ENCODE measurements around the gene NKTR. TPM values are rescaled to one million over a fixed set of nuclear protein-coding genes. Genes with fewer than 3 reads are reported as not detected.

Gene NKTR
- total and polyA plus RNA-seq, 9 of the 15 experiments (the other 6 are each of a cell fraction or from before 2014, with no cell fraction given): 19.7 to 123 (median 92.6) TPM

DNA sequence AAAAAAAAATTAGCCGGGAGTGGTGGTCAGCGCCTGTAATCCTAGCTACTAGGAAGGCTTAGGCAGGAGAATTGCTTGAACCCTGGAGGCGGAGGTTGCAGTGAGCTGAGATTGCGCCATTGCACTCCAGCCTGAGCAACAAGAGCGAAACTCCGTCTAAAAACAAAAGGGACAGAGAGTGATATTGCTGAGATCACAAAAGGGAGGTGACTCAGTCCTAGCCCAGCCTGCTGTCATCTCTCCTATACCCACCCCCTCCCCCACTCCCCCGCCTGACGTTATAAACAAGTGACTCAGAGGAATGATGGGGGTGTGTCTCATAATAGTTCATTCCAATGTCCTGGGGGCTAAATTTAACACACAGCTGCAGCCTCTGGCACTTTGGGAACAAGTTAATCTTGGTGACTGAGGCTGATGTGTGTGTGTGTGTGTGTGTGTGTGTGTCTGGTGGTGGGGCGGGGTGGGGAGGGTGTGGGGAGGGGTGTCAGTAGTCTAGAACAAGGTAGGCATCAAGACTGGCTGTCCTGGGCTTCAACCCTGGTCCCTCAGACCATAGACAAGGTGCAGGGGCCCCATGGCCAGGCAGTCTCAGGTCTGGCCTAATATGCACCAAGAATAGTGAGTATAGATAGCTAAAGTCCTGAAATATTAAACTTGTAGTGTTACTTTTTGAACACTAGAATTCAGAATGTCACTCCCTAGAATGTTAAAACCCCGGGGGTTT, 83.6 kb downstream of the NKTR start (continued):
- TF ChIP-seq HES1 (IDR thresholded peaks at IDR 0.05; ENCODE audit: low read depth) (no peak), SNRNP70 (optimal IDR thresholded peaks at IDR 0.05; ENCODE audit: low read depth, low read length) (no peak), NR2F6 (CRISPR knock-in tag; IDR thresholded peaks at IDR 0.05) (no peak), ARID4B (CRISPR knock-in tag; IDR thresholded peaks at IDR 0.05) (no peak), MIER1 (IDR thresholded peaks at IDR 0.05; ENCODE audit: low read depth) (no peak), BCL6 (CRISPR knock-in tag; IDR thresholded peaks at IDR 0.05) (no peak), ZNF23 (CRISPR knock-in tag; IDR thresholded peaks at IDR 0.05) (no peak), E2F6 (IDR thresholded peaks at IDR 0.05; ENCODE audit: borderline replicate concordance in 1 of 2, extremely low read depth in 1 of 2, insufficient read depth in 1 of 2, insufficient read length in 1 of 2, low read depth in 1 of 2, low read length in 1 of 2, poor library complexity in 1 of 2, severe bottlenecking in 1 of 2) (no peak), OTX1 (CRISPR knock-in tag; IDR thresholded peaks at IDR 0.05) (no peak), SMARCE1 (IDR thresholded peaks at IDR 0.05) (peak; percentile 47; the same call in 1 of the 2 replicates), PPARD (CRISPR knock-in tag; IDR thresholded peaks at IDR 0.05) (no peak), ZBTB17 (CRISPR knock-in tag; IDR thresholded peaks at IDR 0.05) (no peak), POLR2AphosphoS2 (IDR thresholded peaks at IDR 0.05; ENCODE audit: low read length) (no peak), ZNF316 (IDR thresholded peaks at IDR 0.05) (peak; percentile 79), NFE2 (IDR thresholded peaks at IDR 0.05; ENCODE audit: low read depth) (0 out of 2 replicates have a peak, but pooled peaks have one; percentile 29)
- TF ChIP-seq, protein P1, sequence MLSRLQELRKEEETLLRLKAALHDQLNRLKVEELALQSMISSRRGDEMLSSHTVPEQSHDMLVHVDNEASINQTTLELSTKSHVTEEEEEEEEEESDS (CRISPR knock-in tag; IDR thresholded peaks at IDR 0.05): no peak

Data from K562 (cell line).